ENCODE data around the gene CRB2.

The CRB2 gene

GRCh38 chr9:123378956-123379660, 23.1 kb downstream of the CRB2 start:
- H3K36me3 ChIP-seq: peaks cover 41% of the 10 kb centered on the region
- H3K4me3 ChIP-seq (ENCODE audit: low read depth in 1 of 2, low read length in 1 of 2): no peak overlapping the region
- no peaks in the 10 kb centered on the region for H3K9me3 ChIP-seq
- no peak for TF ChIP-seq CTCF (IDR thresholded peaks at IDR 0.05)
- no peaks in the 10 kb centered on the region for H3K4me1 ChIP-seq (ENCODE audit: control insufficient read depth in 1 of 2, insufficient read depth in 1 of 2, low read depth in 1 of 2, low read length in 1 of 2)
- peaks cover 30% of the 10 kb centered on the region for H3K27me3 ChIP-seq
- H3K27ac ChIP-seq: no peak overlapping the region

GRCh38 chr9:123380852-123381705, 25.1 kb downstream of the CRB2 start:
- H3K4me3 ChIP-seq (ENCODE audit: low read depth in 1 of 2, low read length in 1 of 2): no peak overlapping the region
- H3K36me3 ChIP-seq: peaks cover 41% of the 10 kb centered on the region
- H3K27ac ChIP-seq: no peak overlapping the region
- H3K4me1 ChIP-seq (ENCODE audit: control insufficient read depth in 1 of 2, insufficient read depth in 1 of 2, low read depth in 1 of 2, low read length in 1 of 2): no peaks in the 10 kb centered on the region
- peaks cover 10% of the 10 kb centered on the region for H3K27me3 ChIP-seq
- TF ChIP-seq CTCF (IDR thresholded peaks at IDR 0.05): no peak
- no peaks in the 10 kb centered on the region for H3K9me3 ChIP-seq

GRCh38 chr9:123382653-123383511, 26.9 kb downstream of the CRB2 start:
- no peak overlapping the region for H3K4me3 ChIP-seq (ENCODE audit: low read depth in 1 of 2, low read length in 1 of 2)
- H3K4me1 ChIP-seq (ENCODE audit: control insufficient read depth in 1 of 2, insufficient read depth in 1 of 2, low read depth in 1 of 2, low read length in 1 of 2): peaks cover 6 to 7% of the 10 kb centered on the region in 2 experiments
- H3K27ac ChIP-seq: no peak overlapping the region
- no peak for TF ChIP-seq CTCF (IDR thresholded peaks at IDR 0.05)
- no peaks in the 10 kb centered on the region for H3K9me3 ChIP-seq
- no peaks in the 10 kb centered on the region for H3K27me3 ChIP-seq
- H3K36me3 ChIP-seq: peaks cover 41% of the 10 kb centered on the region

GRCh38 chr9:123383512-123384170, 27.6 kb downstream of the CRB2 start:
- Histone ChIP-seq H3K4me3 (ENCODE audit: low read depth in 1 of 2, low read length in 1 of 2) (no peak overlapping the region), H3K27me3 (no peaks in the 10 kb centered on the region), H3K27ac (no peak overlapping the region), H3K4me1 (ENCODE audit: control insufficient read depth in 1 of 2, insufficient read depth in 1 of 2, low read depth in 1 of 2, low read length in 1 of 2) (peaks cover 13 to 15% of the 10 kb centered on the region in 2 experiments), H3K9me3 (no peaks in the 10 kb centered on the region), H3K36me3 (peaks cover 41% of the 10 kb centered on the region)
- no peak for TF ChIP-seq CTCF (IDR thresholded peaks at IDR 0.05)

- no peak overlapping the region for H3K4me3 ChIP-seq (ENCODE audit: low read depth in 1 of 2, low read length in 1 of 2)
- H3K4me1 ChIP-seq (ENCODE audit: control insufficient read depth in 1 of 2, insufficient read depth in 1 of 2, low read depth in 1 of 2, low read length in 1 of 2): peaks cover 23 to 24% of the 10 kb centered on the region in 2 experiments
- no peak for TF ChIP-seq CTCF (IDR thresholded peaks at IDR 0.05)
- H3K36me3 ChIP-seq: peaks cover 21% of the 10 kb centered on the region
- H3K27me3 ChIP-seq: no peaks in the 10 kb centered on the region
- H3K27ac ChIP-seq: no peak overlapping the region
- H3K9me3 ChIP-seq: no peaks in the 10 kb centered on the region
These were observed 31.7 kb downstream of the CRB2 start for GRCh38 chr9:123387686-123388085.

Measured in neutrophil (primary cell).